Stimulated activated CD8-positive, alpha-beta memory T cell treated with anti-CD3 and anti-CD28 coated beads, Interleukin-7, amount 100 ng/mL, for 48 hours (primary cell): ENCODE measurements around the gene TTN.
A peak's percentile ranks its signal among the peaks of the same experiment; 100 is the strongest.

Experiments used
- DNase-seq, 2 donors: peaks; one replicate each; pipeline ENCODE4 v3.0.0-alpha.2; 2020; ENCODE audit warnings: low read depth in 1 of 2; ENCODE audit errors: extremely low read depth in 1 of 2

The TTN gene

DNA sequence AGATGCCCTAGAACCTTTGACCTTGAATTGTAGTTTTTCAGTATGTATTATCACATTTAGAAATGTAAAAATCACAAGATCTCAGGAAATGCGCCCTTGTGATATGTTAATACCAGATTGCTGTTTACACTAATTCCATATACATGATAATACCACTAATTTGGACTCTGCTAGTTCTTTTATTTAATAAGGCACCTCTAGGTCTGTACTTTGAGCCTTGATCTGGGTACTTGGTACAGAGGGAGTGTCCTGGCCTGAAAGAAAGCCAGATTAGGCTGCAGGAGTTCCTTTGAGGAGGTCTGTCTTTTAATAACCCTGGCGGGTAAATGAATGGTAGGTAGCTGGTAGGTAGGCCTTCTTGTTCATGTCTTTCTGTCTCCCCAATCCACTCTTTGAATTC is 300.7 kb downstream of the TTN start:
- no peak for DNase-seq

GRCh38 chr2:178506101-178506500 is 301.1 kb downstream of the TTN start:
- no peak for DNase-seq

- no peak for DNase-seq
Observed at GRCh38 chr2:178502751-178503150, 304.5 kb downstream of the TTN start.

GRCh38 chr2:178499640-178500039 is 307.6 kb downstream of the TTN start:
- DNase-seq: no peak

GRCh38 chr2:178498137-178498536 is 309.1 kb downstream of the TTN start:
- no peak for DNase-seq

GRCh38 chr2:178496049-178496448 is 311.2 kb downstream of the TTN start:
- no peak for DNase-seq

GRCh38 chr2:178491612-178492011 is 315.6 kb downstream of the TTN start:
- no peak for DNase-seq

GRCh38 chr2:178485356-178485755 is 321.9 kb downstream of the TTN start:
- DNase-seq: no peak

DNA sequence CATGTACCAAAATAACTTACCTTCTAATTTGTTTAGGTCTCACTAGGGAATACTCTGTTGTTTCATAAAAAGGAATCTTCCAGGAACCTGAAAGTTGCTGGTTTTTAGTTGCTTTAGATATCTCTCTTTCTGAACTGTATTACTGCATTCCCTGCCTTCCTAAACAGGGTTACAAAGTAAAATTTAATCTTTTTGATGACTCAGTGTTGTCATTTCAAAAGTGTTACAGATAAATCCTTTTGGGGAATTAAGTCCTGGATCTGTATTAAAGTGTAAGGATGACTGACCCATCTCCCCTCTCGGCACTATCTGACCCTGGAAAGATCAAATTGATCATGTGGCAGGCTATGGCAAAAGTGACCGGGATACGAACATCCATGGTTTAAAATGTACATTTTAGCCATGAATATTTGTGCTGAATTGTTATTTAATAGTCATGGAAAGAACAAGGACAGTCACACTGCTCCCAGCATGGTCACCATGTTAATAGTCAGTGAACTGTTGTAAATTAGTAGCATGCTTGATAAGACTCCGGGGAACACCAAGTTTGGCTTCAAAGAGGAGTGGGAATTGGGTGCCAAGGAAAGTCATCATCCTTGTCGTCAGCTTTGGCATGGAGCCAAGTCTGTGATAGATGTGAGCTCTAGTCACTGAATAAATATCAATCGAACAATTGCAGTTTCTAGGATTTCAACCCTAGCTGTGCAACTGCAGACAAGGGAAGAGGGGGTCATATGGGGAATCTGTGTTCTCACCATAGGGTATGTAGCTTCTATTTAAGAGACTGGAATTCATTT is 322.8 kb downstream of the TTN start:
- no peak for DNase-seq

- DNase-seq: no peak
Observed at GRCh38 chr2:178482437-178482836, 324.8 kb downstream of the TTN start.

GRCh38 chr2:178480227-178481181 is 326.7 kb downstream of the TTN start, which contains the start of gene PLEKHA3:
Gene PLEKHA3, plus strand, starts transcription at chr2:178480457. Its CDS starts 413 bp downstream, at chr2:178480870.
- DNase-seq: peak; percentile 73 to 75

DNA sequence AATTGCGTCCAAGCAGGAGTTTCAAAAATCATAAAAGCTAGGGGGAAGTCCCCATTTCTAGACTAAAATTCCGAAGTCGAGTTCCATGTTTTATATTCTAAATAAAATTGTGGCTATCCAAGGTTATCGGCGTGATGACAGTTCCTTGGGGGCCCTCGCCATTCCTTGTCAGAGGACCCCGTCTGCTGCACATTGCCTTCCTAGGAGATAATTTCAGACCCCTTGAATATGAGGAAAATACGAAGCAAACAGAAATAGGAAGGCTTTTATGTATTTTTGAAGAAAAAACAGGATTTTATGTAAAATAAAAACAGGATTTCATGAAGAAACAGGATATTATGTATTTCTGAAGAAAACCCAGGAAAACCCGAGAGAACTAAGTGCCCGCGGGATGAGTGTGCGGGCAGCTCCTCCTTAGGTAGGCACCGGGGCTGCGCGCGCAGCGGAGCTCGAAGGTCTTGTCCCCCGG is 327.4 kb downstream of the TTN start:
- no peak for DNase-seq

GRCh38 chr2:178479275-178479616 is 328.0 kb downstream of the TTN start:
- DNase-seq: no peak

- peak; percentile 58 to 72 for DNase-seq
Observed at GRCh38 chr2:178478439-178479274, 328.6 kb downstream of the TTN start, which contains the start of gene FKBP7. Gene FKBP7, minus strand, starts transcription at chr2:178478600. Its CDS starts 101 bp downstream, at chr2:178478499.

DNA sequence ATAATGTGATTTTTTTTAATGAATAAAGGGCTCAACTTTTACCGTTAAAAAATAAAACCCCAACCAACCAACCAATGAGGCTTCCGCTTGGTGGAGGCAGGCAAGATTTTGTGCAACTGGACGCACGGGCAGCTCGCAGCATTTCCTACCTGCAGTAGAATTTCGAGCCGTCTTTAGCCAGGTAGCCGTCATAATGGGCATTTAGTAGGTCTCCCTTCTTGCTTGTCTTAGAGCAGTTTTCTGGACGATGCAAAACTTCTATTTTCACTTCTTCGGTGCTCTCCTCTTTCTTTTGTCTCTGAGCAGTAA is 329.1 kb downstream of the TTN start:
- DNase-seq: no peak

DNA sequence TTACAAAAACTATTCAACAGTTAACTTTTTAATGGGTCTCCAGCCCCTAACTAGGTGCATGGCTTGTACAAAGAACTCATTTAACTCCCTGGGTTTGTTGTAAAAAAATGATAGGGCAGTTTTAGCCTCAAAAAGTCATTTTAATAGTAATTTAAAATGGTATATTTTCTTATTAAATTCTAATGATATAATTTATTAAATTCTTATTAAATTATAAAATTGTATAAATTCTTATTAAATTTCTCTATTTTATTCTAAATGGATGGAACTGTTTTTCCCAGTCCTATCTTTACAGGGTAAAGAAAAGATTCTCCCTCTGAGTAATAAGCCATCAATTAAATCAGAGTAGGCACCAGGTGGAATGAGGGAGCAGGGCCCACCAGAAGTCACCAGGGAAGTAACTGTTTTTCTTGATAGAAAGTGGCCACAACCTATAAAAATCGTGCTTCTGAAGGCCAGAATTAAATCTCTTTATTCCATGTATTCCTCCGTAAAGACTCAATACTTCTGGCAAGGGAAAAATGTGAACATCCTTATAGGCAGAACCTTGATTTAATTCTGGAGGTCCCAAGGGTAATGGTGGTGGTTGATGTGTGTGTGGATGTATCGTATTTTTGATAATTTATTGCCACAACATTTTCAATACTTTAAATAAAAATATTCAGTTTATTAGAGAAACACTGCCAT is 329.6 kb downstream of the TTN start:
- no peak for DNase-seq

DNA sequence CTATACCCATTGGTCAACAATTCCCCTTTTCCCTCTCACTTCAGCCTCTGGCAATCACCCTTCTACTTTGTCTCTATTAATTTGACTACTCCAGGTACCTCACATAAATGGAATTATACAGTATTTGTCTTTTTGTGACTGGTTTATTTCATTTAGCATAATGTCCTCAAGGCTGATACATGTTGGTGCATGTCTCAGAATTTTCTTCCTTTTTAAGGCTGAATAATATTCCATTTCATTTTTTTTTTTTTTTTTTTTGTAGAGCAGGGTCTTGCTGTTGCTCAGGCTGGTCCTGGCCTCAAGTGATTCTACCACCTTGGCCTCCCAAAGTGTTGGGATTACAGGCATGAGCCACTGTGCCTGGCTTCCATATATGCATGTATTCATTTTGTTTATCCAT is 330.7 kb downstream of the TTN start:
- DNase-seq: no peak
